SK-N-SH treated with all-trans-retinoic acid at 6 μM for 48 hours (cell line): Measurements from ENCODE around the gene PDIA5.
"Not testable (repeated sequence)": the region's sequence is repeated elsewhere in the genome, so short reads cannot be mapped to it uniquely, and the experiment has no call there.

Source experiments
- ARNTL ChIP-seq: fragments of 450-650 bp; formaldehyde crosslinking; IDR thresholded peaks from 2 replicates; pipeline ENCODE4 v1.5.0; 2020; ENCODE audit warnings: low read depth, mild to moderate bottlenecking, moderate library complexity, borderline replicate concordance
- CREB5 ChIP-seq: fragments of 250-450 bp; sonication (Bioruptor Pico); IDR thresholded peaks from 2 replicates; pipeline ENCODE4 v1.5.1; 2020; ENCODE audit warnings: low read depth, mild to moderate bottlenecking, moderate library complexity
- CSRNP3 ChIP-seq: fragments of 250-450 bp; sonication (Bioruptor Pico); IDR thresholded peaks from 2 replicates; pipeline ENCODE4 v1.5.1; 2021; ENCODE audit warnings: mild to moderate bottlenecking, moderate library complexity
- OSR1 ChIP-seq: fragments of 250-450 bp; sonication (Bioruptor Pico); IDR thresholded peaks from 2 replicates; pipeline ENCODE4 v1.8.0; 2022; ENCODE audit warnings: moderate library complexity, mild to moderate bottlenecking, inconsistent platforms
- PATZ1 ChIP-seq: fragments of 250-450 bp; sonication (Bioruptor Pico); IDR thresholded peaks from 2 replicates; pipeline ENCODE4 v1.8.0; 2020; ENCODE audit warnings: mild to moderate bottlenecking, moderate library complexity, borderline replicate concordance
- POU6F1 ChIP-seq: fragments of 250-450 bp; sonication (Bioruptor Pico); IDR thresholded peaks from 2 replicates; pipeline ENCODE4 v1.8.0; 2021; ENCODE audit warnings: low read depth, mild to moderate bottlenecking, moderate library complexity, borderline replicate concordance
- PPARA ChIP-seq: fragments of 250-450 bp; sonication (Bioruptor Pico); IDR thresholded peaks from 2 replicates; pipeline ENCODE4 v1.5.0; 2020; ENCODE audit warnings: mild to moderate bottlenecking, borderline replicate concordance
- RARB ChIP-seq: fragments of 250-450 bp; sonication (Bioruptor Pico); IDR thresholded peaks from 2 replicates; pipeline ENCODE4 v1.8.0; 2021; ENCODE audit warnings: mild to moderate bottlenecking, moderate library complexity
- ZC3H10 ChIP-seq: fragments of 250-450 bp; sonication (Bioruptor Pico); IDR thresholded peaks from 2 replicates; pipeline ENCODE4 v1.5.1; 2021; ENCODE audit warnings: mild to moderate bottlenecking, moderate library complexity
- ZFP3 ChIP-seq: fragments of 250-450 bp; sonication (Bioruptor Pico); IDR thresholded peaks from 2 replicates; pipeline ENCODE4 v1.5.0; 2020; ENCODE audit warnings: mild to moderate bottlenecking, moderate library complexity
- ZFP30 ChIP-seq: fragments of 450-650 bp; formaldehyde crosslinking; IDR thresholded peaks from 2 replicates; pipeline ENCODE4 v1.5.0; 2022; ENCODE audit warnings: mild to moderate bottlenecking, moderate library complexity
- ZNF565 ChIP-seq: fragments of 450-650 bp; formaldehyde crosslinking; conservative IDR thresholded peaks from 2 replicates; pipeline ENCODE4 v1.5.0; 2020; ENCODE audit warnings: low read depth, mild to moderate bottlenecking, moderate library complexity
- ZNF70 ChIP-seq: fragments of 450-650 bp; formaldehyde crosslinking; IDR thresholded peaks from 2 replicates; pipeline ENCODE4 v1.5.0; 2020; ENCODE audit warnings: mild to moderate bottlenecking, moderate library complexity

- not testable (repeated sequence) for TF ChIP-seq RARB (CRISPR knock-in tag); CREB5 (CRISPR knock-in tag); ZFP3 (CRISPR knock-in tag); PATZ1 (CRISPR knock-in tag); POU6F1; OSR1 (CRISPR knock-in tag); ARNTL (CRISPR knock-in tag); PPARA (CRISPR knock-in tag); ZC3H10 (CRISPR knock-in tag); ZNF565 (CRISPR knock-in tag); CSRNP3 (CRISPR knock-in tag); ZFP30 (CRISPR knock-in tag); ZNF70 (CRISPR knock-in tag)
Measured at GRCh38 chr3:123151853-123152420, 85.1 kb downstream of the PDIA5 start.
